HG03108 (cell line): ENCODE results near the gene SH2D3A.

Experiments used
- ATAC-seq: cut with Tn5 transposase; IDR thresholded peaks from one replicate; pipeline ENCODE4 v1.9.1; 2021; ENCODE audit warnings: moderate library complexity; ENCODE audit not compliant: unreplicated experiment

Gene SH2D3A

DNA sequence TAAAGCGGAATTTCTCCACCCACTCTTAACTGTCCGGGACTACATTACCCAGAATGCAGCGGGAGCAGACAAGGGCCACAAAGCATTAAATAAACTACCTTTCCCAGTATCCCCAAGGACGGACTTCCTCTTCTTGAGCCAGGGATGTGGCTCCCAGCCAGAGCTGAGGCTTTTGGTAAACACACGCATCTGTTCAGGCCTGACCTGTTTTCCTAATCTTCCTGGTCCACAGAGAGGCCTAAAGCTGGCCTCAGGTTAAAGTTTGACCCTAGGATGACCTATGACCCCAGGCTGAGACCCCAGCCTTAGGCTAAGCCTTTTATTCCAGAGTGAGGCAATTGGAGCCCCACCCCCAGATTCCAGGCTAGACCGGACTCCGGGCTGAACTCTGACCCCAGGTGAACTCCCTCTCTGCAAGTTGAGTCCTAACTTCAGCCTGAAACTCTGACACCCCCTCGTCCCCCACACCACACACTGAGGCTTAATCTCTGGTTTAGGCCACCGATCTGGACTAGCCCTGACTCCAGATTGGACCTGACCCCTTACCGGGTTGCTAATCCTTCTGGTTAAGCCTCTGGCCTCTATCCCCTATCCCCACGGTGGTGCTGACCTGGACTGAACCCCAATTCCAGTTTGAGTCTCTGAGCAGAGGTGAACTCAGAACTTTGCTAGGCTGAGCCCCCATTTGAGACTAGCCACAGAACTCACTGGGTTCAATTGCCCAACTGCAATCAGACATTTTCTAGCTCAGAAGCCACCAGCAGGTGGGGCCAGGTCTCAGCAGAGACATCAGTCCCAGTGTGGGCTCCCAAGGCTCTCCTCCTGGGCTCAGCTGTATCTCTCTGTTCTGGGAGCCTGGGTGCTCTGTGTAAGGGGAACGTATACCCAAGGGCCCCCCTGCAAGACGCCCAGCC is 29.1 kb downstream of the SH2D3A start:
- ATAC-seq: no peak

DNA sequence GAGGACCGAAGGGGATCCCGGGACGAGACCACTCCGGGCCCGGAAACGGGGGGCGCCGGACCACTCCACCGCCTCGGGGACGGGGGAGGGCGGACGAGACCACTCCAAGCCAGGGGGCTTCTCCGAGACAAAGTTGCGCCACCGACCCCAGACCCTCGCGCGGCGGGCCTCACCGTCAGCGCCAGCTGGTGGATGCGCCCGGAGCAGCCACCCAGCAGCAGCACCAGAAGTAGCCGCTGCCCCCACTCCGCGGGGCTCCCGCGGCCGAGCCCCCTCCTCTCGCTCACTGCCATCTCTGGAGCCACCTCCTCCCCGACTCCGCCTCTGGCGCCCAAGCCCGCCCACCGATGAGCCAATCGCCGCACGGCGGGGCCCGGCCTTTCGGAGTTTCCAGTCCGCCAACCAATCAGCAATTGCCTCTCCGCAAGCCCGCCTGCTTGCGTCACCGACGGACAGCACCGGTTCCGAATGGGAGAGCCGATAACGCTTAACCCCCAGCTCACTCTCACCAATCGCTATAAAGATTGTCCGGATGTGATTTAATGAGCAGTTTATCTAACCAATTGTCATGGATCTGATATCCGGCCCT is 29.9 kb downstream of the SH2D3A start, which contains the start of gene GPR108:
TSS of gene GPR108 (minus strand) at position 297 of the 589 bp plus-strand sequence. CDS start at position 293, 4 bp downstream.
- ATAC-seq: peak; percentile 53

DNA sequence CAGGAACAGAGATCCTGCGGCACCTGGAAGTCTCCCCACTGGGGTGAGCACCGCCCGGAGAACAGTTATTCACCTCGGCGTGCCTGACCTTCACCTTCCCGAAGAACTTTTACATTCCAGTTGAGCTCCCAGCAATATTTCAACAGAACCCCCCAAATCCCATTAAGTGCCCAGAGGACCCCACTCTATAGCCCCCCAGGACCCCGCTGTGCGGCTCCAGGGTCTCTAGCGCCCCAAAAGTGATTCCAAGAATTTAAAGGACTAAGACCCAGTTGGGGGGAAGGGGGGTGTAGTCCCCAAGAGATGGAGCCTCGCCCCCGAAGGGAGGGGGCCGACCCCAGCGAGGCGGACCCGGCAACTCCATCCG is 30.3 kb downstream of the SH2D3A start:
- no peak for ATAC-seq

DNA sequence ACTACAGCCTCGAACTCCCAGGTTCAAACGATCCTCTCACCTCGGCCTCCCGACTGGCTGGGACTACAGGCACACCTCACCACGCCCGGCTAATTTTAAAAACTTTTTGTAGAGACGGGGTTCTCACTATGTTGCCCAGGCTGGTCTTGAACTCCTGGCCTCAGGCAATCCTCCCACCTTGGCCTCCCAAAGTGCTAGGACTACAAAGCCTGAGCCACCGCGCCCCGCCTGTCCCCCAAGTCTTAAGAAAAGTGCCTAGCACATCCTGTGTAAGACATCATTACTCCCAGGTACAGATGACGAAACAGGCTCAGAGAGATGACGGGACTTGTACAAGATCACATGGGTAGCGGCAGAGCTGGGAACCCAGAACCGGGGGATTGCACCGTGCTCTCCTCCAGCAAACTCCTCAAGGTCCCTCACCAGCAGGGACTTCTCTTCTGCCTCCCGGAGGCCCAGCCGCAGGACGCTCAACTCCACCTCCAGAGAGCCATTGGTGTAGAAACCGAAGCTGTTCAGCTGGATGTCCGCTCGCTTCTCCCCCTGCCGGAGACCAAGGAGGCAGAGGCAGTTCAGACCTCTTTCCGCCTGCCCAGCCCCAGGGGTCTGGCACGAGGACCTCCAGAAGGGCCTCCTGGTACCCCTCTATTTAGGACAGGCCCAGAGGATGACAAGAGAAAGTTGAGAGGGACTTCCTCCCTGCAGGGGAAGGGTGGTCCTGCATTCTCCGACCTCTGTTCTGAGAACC is 30.9 kb downstream of the SH2D3A start:
- no peak for ATAC-seq

DNA sequence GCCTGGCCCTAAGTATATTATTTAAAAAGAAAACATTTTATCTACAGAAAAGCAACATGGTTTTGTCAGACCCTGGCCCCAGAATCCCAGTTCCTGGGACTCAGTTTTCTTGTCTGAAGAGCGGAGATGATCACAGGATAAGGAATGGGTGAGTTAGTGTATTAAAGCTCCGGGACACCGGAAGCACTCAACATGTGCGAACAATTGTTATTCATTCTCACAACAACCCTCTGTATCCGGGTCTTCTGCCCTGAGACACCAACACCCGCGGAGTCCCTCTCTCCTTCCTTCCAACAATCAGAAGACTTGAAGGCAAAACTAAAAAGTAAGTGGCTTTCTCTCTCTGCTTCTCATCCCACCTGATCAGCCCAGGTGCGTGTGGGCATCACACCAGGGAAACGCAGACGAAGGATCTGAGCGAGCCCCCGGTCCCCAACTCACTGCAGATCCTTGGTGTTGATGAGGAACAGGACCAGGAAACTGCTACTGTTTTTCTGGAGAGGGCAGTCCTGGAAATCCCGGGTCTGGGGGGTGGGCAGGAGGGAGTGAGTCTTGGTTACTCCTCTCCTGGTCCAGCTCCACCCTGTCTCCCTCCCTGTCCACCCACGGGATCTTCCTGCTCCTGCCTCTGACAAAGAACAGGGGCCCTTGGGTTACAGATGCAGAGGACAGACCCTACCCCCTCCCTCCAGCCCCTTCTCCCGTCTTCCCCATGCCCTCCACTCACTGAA is 31.9 kb downstream of the SH2D3A start:
- ATAC-seq: no peak

DNA sequence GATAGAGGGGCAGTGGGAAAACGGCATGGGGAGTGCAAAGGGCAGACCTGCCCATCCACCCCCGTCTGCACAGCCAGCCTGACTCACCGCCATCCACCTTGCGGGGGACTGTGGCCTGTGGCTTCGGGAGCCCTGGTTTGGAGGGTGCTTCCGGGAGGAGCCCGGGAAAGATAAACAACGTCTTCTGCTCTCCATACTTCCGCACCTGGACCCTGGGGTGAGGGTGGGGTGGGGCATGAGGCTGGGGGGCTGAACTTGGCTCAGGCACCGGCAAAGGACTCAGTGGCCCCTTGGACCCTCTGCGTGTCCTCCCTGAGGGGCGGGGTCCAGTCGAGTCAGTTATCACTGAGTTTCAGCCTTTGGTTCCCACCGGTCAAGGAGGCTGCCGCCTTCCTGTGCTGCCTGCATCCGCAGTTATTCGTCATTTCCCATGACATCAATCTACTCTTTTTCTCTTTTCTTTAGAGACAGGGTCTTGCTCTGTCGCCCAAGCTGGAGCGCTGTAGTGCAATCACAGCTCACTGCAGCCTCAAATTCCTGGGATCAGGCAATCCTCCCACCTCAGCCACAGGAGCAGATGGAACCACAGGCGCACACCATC is 33.0 kb downstream of the SH2D3A start:
- ATAC-seq: no peak

DNA sequence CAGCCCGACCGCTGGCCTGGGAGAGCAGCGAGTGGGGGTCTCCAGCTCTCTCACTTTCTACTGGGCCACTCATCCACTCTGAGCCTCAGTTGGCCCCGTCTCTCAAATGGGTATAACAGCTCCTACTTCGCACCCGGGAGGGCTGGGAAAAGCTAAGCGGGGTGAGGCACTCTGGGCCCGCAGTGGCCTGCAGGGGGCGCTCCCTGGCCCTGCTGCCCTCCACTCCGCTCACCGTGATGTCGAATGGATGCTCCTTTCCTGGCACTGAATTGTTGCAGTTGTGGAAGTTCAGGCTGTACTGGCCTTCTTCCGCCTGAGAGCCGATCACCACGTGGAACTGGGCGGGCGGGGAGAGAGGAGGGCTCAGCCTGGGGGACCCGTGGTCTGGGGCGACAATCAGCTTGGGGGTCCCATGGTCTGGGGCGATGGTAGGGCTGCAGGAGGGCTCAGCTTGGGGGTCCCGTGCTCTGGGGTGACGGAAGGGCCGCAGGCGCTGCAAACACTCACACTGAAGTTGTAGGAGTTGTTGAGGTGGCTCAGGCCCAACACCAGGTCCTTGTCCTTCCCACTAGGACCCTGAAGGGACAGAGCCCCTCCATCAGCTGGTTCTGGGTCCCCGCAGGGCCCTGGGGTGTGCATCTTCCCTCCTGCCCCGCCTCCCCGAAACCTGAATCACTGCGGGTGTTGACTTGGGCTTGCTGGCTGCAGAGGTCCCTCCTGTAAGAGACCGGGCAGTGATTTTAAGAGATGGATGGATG is 33.7 kb downstream of the SH2D3A start:
- no peak for ATAC-seq

DNA sequence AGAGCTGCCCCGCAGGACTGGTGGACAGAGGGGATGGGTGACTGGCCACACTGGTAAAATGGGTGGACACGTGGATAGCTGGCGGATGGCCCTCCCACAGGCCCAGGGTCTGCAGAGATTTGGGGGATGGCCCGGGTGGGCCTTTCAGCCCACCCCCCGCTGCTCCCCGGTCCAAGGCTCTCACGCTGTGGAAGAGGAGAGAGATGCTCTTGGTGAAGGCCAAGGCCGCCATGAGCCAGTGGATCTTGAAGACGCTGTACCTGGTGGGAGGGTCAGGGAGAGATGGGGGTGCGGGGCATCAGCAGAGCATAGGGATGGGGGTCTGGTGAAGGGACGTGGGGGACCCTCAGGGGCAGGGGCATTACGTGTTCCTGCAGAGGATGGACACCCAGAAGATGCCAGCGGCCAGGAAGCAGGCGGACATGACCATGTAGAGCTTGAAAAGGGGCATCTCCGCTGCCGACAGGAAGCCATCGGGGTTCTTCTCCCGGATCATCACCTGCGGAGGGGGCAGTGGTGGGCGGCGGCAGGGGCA is 34.4 kb downstream of the SH2D3A start:
- no peak for ATAC-seq

DNA sequence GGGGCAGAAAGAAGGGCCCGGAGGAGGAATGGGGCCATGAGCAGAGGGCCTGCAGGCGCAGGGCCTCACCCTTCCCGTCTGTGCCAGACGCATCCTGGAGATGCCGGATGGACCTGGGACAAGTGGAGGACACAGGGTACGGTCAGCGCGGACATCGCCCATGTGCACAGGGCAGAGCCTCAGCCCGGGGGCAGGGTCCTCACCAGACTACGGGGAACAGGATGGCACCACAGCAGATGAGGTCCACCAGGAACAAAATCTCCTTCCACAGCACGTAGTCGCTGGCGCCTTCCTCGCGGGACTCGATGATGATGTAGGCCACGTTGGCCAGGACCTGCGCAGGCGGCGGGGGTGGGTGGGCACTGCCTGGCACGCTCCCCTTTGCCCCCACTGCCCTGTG is 35.4 kb downstream of the SH2D3A start:
- no peak for ATAC-seq

DNA sequence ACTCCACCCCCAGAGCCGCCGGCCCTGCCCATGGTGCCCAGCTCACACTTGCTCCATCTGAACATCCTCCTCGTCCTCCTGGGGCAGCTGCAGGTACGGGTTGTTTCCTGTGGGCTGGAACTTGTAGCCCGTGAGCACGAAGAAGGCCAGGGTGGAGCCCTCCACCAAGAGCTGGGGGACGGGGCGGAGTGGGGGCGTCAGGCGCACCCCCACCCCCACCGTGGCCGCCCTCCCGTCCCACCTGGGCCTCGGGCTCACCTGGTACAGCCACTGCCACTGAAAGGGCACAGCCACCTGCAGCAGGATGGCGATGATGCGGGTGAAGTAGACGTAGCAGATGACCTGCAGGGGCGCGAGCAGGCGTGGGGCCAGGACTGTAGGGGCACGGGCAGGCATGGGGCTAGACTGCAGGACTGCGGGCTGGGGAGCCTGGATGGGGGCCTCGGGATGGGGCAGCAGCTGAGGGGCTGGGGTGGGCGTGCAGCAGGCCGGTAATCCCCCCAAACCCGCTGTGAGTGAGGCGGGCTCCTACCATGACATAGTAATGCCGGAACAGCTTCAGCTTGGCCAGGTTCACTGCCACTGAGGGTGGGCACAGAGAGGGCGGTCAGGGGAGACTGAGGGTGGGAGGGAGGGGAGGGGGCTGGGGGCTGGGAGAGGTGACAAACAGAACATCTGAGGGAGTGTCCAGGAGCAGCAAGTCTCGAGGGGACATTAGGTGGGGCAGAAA is 36.1 kb downstream of the SH2D3A start:
- ATAC-seq: no peak

DNA sequence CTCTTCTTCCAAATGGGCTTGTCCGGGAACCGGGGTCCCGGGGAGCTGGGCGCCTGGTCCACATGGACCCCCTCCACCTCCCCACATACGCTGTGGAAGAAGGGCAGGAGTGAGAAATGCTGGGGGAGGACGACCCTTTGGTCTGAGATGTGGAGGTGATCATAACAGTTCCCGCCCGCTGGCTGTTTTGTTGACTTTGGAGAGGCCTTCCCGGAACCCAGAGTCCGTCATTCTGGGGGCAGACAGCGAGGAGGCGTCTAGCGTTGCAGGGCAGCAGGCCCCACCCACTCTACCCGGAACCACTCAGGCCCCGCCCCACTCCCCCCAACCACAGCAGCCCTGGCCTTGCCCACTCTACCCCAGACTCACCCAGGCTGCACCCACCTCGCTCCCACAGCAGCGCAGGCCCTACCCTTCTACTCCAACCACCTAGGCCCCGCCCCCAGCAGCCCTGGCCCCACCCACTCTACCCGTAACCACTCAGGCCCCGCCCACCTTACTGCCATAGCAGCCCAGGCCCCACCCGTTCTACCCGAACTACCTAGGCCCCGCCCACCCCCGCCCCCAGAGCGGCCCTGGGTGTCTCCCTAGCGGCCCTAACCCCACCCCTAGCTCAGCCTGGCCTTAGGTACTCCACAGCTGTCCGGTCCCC is 37.0 kb downstream of the SH2D3A start:
- ATAC-seq: no peak

DNA sequence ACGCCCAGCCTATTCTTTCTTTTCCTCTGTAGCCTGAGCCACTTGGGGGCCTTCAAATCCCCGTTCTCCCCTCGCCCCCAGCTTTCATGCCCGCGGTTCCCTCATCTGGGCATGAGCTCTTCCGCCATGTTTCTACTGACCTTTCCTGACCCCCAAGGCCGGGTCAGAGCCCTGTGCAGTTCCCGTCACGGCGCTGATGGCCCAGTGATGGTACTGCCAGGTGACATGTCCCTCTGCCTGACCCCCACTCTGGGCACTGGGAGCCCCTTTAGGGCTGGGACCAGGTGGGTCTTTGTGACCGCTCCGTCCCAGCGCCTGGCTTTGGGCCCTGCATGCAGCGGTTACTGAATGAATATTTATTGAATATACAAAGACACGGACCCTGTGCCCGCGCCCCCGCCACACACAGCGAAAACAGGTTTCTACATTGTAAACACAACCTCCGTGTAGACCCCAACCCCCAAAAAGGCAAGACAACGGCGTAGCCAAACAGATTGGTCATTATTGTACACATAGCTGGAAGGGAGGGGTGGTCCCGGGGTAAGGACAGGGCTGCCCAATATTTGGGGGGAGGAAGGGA is 37.6 kb downstream of the SH2D3A start:
- ATAC-seq: no peak

DNA sequence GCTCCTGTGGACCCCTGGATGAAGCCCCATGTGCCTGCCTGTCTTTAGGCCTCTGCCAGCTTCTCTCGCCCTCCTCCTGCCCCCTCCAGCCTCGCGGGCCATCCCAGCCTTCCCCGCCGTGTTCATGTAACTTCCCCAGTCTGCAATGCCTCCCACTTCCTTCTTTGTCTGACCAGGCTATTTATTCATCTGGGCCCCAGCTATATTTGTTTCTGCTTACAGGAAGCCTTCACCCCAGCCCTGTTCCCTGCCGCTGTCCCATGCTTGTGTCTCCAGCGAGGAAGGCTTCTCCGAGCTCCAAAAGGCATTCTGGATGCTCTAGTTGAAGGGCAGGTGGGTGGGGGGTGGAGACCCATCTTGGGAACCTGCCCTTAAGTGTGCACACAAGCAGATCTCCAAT is 38.9 kb downstream of the SH2D3A start:
- ATAC-seq: no peak

DNA sequence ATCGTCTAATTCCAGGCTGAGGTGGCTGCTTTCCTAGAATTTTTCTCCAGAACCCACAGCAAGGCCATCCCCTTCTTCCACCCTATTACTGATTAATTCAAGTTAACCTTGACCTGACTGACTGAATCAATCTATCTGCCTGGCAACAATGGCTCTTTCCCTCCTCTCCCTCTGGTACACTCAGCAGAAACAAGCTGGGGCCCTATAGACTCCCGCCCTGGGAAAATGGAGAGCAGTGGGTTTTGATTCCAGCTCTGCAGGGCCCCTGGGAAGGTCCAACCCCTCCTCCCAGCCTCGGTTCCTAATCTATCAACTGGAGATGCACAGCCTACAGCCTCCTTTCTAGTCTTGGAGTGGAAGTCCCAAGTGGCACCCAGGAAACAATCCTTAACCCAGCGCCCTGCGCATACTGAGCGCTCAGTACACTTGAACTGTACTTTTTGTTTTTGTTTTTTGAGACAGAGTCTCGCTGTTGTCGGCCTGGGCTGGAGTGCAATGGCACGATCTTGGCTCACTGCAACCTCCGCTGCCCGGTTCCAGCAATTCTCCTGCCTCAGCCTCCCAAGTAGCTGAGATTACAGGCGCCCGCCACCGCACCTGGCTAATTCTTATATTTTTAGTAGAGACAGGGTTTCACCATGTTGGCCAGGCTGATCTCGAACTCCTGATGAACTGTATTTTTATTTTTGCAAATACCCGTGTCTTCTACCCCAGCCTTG is 41.6 kb downstream of the SH2D3A start:
- ATAC-seq: no peak

DNA sequence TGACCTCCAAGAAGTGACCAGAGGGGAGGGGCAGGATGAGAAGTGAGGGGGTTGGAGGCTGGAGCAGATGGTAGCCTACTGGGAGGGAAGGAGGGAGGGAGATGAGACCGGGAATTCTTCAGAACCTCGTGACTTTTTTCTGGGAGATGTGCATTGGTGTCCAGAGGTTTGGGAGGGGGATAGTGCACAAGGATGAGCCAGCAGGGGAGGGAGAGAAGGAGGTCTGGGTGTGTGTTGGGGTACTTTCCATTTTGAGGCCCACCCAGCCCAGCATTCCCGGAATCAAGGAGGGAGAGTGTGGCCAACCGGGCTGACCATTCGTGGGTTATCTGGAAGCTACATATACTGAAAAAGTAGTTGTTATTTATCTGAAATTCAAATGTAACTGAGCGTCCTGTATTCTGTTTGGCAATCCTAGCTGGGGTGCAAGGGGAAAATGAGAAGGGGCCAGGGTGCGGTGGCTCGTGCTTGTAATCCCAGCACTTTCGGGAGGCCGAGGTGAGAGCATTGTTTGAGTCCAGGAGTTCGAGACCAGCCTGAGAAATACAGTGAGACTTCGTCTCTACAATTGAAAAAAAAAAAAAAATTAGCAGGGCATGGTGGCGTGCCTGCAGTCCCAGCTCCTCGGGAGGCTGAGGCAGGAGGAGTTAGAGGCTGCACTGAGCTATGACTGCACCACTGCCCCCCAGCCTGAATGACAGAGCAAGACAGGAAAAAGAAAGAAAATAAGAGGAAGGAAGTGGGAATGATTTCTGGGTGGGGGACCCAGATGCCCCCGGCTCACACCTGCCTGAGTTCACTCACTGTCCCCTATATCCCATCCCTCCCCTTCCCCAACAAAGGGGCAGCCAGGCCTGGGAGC is 42.4 kb downstream of the SH2D3A start:
- no peak for ATAC-seq

DNA sequence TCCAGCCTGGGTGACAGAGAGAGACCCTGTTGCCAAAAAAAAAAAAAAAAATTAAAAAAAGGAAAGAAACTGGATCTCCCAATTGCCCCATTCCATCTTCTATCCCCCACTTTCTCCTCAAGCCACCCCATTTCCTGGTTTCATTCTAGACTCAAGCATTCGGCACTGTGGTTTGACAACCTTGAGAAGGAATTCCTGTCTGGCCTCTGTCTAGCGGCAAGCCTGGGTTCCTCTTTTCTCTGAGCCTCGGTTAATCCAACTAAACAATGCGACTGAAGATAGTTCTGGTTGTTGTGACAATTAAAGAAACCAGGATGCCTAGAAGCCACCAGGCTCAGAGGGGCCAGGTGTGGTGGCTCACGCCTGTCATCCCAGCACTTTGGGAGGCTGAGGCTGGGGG is 43.5 kb downstream of the SH2D3A start:
- no peak for ATAC-seq
